Loucy (cell line): Measurements from ENCODE around the gene ZDHHC20.

ENCODE experiments used
- H2AFZ ChIP-seq: fragments of 200-600 bp; sonication (generic); 2 replicates; pipeline ENCODE4 v1.6.0; 2016; ENCODE audit warnings: antibody characterized with exemption, mild to moderate bottlenecking, low read length, moderate library complexity
- H3F3A ChIP-seq: fragments of 200-600 bp; 2 replicates; pipeline ENCODE4 v1.6.0; 2016; ENCODE audit warnings: antibody characterized with exemption, low read depth, mild to moderate bottlenecking
- H3K27me3 ChIP-seq: fragments of 200-600 bp; sonication (generic); 2 replicates; pipeline ENCODE4 v1.6.1; 2014; ENCODE audit warnings: low read length, mild to moderate bottlenecking; ENCODE audit not compliant: insufficient read depth, poor library complexity, severe bottlenecking
- H3K36me3 ChIP-seq: fragments of 200-600 bp; sonication (generic); 2 replicates; pipeline ENCODE4 v1.6.1; 2016; ENCODE audit warnings: low read length; ENCODE audit not compliant: insufficient read depth
- H3K4me1 ChIP-seq: fragments of 200-600 bp; sonication (generic); 2 replicates; pipeline ENCODE4 v1.5.1; 2014; ENCODE audit warnings: low read length, mild to moderate bottlenecking; ENCODE audit not compliant: insufficient read depth, poor library complexity, severe bottlenecking
- H3K4me2 ChIP-seq: fragments of 200-600 bp; sonication (generic); 2 replicates; pipeline ENCODE4 v1.6.0; 2014; ENCODE audit warnings: antibody characterized with exemption, low read length, low read depth, mild to moderate bottlenecking; ENCODE audit not compliant: poor library complexity, severe bottlenecking
- H3K4me3 ChIP-seq: fragments of 200-600 bp; sonication (generic); 2 replicates; pipeline ENCODE4 v1.5.1; 2014; ENCODE audit warnings: low read length, mild to moderate bottlenecking, mixed read lengths; ENCODE audit not compliant: poor library complexity, severe bottlenecking
- H3K79me2 ChIP-seq: fragments of 200-600 bp; sonication (generic); 2 replicates; pipeline ENCODE4 v1.6.1; 2014; ENCODE audit warnings: low read length; ENCODE audit not compliant: insufficient read depth
- H3K9ac ChIP-seq: fragments of 200-600 bp; sonication (generic); 2 replicates; pipeline ENCODE4 v1.6.0; 2014; ENCODE audit warnings: mild to moderate bottlenecking, low read depth, low read length, moderate library complexity; ENCODE audit not compliant: poor library complexity, severe bottlenecking
- H3K9me2 ChIP-seq: fragments of 200-600 bp; sonication (generic); replicated peaks from 2 replicates; pipeline ENCODE4 v1.6.1; 2016; ENCODE audit warnings: low read depth, low read length, mixed read lengths
- H3K9me3 ChIP-seq: fragments of 200-600 bp; sonication (generic); 2 replicates; pipeline ENCODE4 v1.6.1; 2014; ENCODE audit warnings: mild to moderate bottlenecking, antibody characterized with exemption, low read length, low read depth; ENCODE audit not compliant: insufficient read depth
- H4K20me1 ChIP-seq: fragments of 200-600 bp; sonication (generic); 2 replicates; pipeline ENCODE4 v1.6.0; 2014; ENCODE audit warnings: antibody characterized with exemption, low read length, mild to moderate bottlenecking; ENCODE audit not compliant: insufficient read depth, poor library complexity, severe bottlenecking
- CTCF ChIP-seq: fragments of 200-600 bp; sonication (generic); conservative IDR thresholded peaks from 2 replicates; pipeline ENCODE4 v1.5.1; 2014; ENCODE audit warnings: mild to moderate bottlenecking, antibody characterized with exemption, low read length
- EZH2phosphoT487 ChIP-seq: fragments of 200-600 bp; IDR thresholded peaks from 2 replicates; pipeline ENCODE4 v1.6.1; 2018; ENCODE audit warnings: antibody characterized with exemption, mild to moderate bottlenecking, moderate library complexity, borderline replicate concordance

Gene ZDHHC20

GRCh38 chr13:21435687-21436151 lies 23.4 kb downstream of the ZDHHC20 start:
- Histone ChIP-seq H3K4me2 (no peak overlapping the region), H4K20me1 (peaks cover 11% of the 10 kb centered on the region), H3K4me1 (peaks cover 16% of the 10 kb centered on the region), H3K79me2 (peaks cover 97% of the 10 kb centered on the region), H3K9me3 (peaks cover 7% of the 10 kb centered on the region; the same call in 1 of the 2 replicates), H3K27me3 (no peaks in the 10 kb centered on the region), H3K9me2 (no peaks in the 10 kb centered on the region), H3K4me3 (no peak overlapping the region), H3K36me3 (peaks cover 23% of the 10 kb centered on the region), H3F3A (no peaks in the 10 kb centered on the region), H3K9ac (no peak overlapping the region), H2AFZ (no peak overlapping the region)
- no peak for TF ChIP-seq CTCF
- no peak for TF ChIP-seq EZH2phosphoT487

- H3K9me3 ChIP-seq: peaks cover 7% of the 10 kb centered on the region; the same call in 1 of the 2 replicates
- H4K20me1 ChIP-seq: peaks cover 11% of the 10 kb centered on the region
- no peak overlapping the region for H3K4me2 ChIP-seq
- no peaks in the 10 kb centered on the region for H3K9me2 ChIP-seq
- H2AFZ ChIP-seq: no peak overlapping the region
- peaks cover 97% of the 10 kb centered on the region for H3K79me2 ChIP-seq
- peaks cover 26% of the 10 kb centered on the region for H3K36me3 ChIP-seq
- no peak overlapping the region for H3K9ac ChIP-seq
- H3K4me1 ChIP-seq: peaks cover 16% of the 10 kb centered on the region
- H3K27me3 ChIP-seq: no peaks in the 10 kb centered on the region
- H3K4me3 ChIP-seq: no peak overlapping the region
- no peaks in the 10 kb centered on the region for H3F3A ChIP-seq
- no peak for TF ChIP-seq CTCF
- no peak for TF ChIP-seq EZH2phosphoT487
Observed at GRCh38 chr13:21435231-21435630, 23.9 kb downstream of the ZDHHC20 start.

GRCh38 chr13:21434588-21434987 lies 24.5 kb downstream of the ZDHHC20 start:
- H3K79me2 ChIP-seq: peaks cover 97% of the 10 kb centered on the region
- H3K36me3 ChIP-seq: peaks cover 29% of the 10 kb centered on the region
- no peak overlapping the region for H3K4me2 ChIP-seq
- H3K9me2 ChIP-seq: no peaks in the 10 kb centered on the region
- H3K4me1 ChIP-seq: peaks cover 16% of the 10 kb centered on the region
- H3K27me3 ChIP-seq: no peaks in the 10 kb centered on the region
- H2AFZ ChIP-seq: no peak overlapping the region
- H3F3A ChIP-seq: no peaks in the 10 kb centered on the region
- H3K9me3 ChIP-seq: peaks cover 10% of the 10 kb centered on the region; the same call in 1 of the 2 replicates
- H3K4me3 ChIP-seq: no peak overlapping the region
- TF ChIP-seq CTCF: no peak
- no peak overlapping the region for H3K9ac ChIP-seq
- H4K20me1 ChIP-seq: peaks cover 11% of the 10 kb centered on the region
